OCI-LY1 (cell line): ENCODE data around the gene ADCY2.

Experiments used
- CTCF ChIP-seq: fragments of 200-600 bp; sonication (generic), shearing (Covaris generic); IDR thresholded peaks from 2 replicates; pipeline ENCODE4 v1.5.1; 2017; ENCODE audit warnings: mild to moderate bottlenecking, antibody characterized with exemption, low read length, moderate library complexity, mixed read lengths
- EZH2 ChIP-seq: fragments of 200-600 bp; sonication (generic), shearing (Covaris generic); IDR thresholded peaks from 2 replicates; pipeline ENCODE4 v1.8.0; 2017; ENCODE audit warnings: borderline replicate concordance, mixed run types, mild to moderate bottlenecking, antibody characterized with exemption, low read length, moderate library complexity, mixed read lengths

DNA sequence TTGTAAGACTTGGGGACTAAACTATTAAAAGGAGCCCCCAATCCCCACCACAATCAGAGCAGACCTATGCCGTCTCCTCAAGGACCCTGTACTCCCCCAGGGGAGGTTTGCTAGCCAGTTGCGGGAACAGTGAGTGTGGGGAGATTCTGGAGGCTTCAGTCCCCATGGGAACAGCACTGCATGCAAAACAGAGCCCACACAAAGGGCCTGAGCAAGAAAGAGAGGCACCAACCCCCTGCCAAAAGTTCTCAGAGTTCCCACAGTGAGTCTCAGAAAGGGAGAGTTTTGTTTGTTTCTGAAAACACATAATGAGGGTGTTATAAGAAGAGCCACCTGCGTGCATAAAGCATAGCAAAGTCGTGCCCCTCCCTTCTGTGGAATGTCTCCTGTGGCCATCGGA is 398.4 kb downstream of the ADCY2 start:
- no peak for TF ChIP-seq CTCF
- TF ChIP-seq EZH2, result no peak
